ENCODE measurements around the gene SNAI3. TPM values are rescaled to one million over a fixed set of nuclear protein-coding genes. Genes with fewer than 3 reads are reported as not detected.
A peak's percentile ranks its signal among the peaks of the same experiment; 100 is the strongest.

SNAI3 gene
- total RNA-seq, result 1 to 10 TPM in 1 of 5 donors, under 1 TPM in 1, not detected in 3; 0.55 to 2.6 TPM
- 1 to 10 TPM; 1.0 to 4.2 (median 1.5) TPM for polyA plus RNA-seq
- long read RNA-seq, donor 1, result 0 reads
- long read RNA-seq, donor 2, result 0 reads
- long read RNA-seq, donor 3, partial matches to known transcripts, result 0 of 1 reads
- long read RNA-seq, donor 3, other reads (novel, unspliced or antisense), result 0 of 1 reads
- long read RNA-seq, donor 4, result 0 reads
- long read RNA-seq, donor 5, result 0 reads
- long read RNA-seq, donor 6, partial matches to known transcripts, result 0 of 2 reads
- long read RNA-seq, donor 6, other reads (novel, unspliced or antisense), result 0 of 2 reads
- long read RNA-seq, donor 7, partial matches to known transcripts, result 0 of 1 reads
- long read RNA-seq, donor 7, other reads (novel, unspliced or antisense), result 0 of 1 reads
- long read RNA-seq, donor 8, partial matches to known transcripts, result 0 of 1 reads
- long read RNA-seq, donor 8, other reads (novel, unspliced or antisense), result 0 of 1 reads
- long read RNA-seq, donor 9, result 0 reads
- long read RNA-seq, donor 10, result 0 reads

DNA sequence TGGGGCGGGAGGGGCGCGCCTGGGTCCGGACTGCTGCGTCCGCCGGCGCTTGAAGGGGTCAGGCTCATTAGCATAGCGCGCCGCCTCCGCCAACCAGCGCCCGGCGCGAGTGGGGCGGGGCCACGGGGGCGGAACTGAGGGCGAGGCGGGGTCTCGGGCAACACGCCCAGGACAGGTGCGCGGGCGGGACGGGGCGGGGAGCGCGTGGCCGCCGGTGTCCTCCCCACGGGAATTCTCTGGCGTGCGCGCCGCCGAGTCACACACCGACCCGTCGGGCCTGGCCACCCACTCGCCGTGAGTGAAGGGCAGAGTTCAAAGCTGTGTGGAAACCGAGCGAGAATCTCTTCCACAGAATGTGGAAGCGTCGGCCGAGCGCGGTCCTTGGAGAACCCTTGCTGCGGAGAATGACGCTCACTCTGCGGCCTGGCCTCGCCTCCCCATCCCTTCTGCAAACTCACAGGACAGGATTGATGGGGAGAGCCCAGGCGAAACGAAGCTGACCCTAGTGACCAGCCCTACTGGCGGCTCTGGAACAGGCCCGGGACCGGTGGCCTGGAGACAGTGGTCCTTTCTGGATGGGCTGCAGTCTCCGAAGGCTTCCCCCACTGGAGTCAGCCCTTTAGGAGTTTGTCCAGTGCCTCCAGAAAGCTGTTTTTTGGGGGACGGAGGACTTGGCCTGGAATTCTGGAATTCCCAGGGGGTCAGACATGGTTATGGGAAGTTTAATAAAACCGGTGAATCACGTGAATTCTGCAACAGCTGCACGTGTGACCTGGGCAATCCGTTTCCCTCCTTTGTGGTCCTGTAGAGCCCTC, at the start of gene SNAI3:
TSS of gene SNAI3 (minus strand) at position 69 of the 815 bp plus-strand sequence. CDS start 101 bp downstream, outside the sequence.
- Histone ChIP-seq H3K27ac (peak within 1 kb of the TSS; percentile 74 to 84 (median 81)), H3K4me1 (peaks cover 29 to 56% (median 47%) of the 10 kb centered on the region in 4 donors), H3K27me3 (peaks cover 5 to 90% (median 22%) of the 10 kb centered on the region in 3 donors), H3K4me3 (peak within 1 kb of the TSS; percentile 55 to 70 (median 58)), H3K36me3 (no peaks in the 10 kb centered on the region), H3K9me3 (no peaks in the 10 kb centered on the region)
- TF ChIP-seq POLR2AphosphoS5 (IDR thresholded peaks at IDR 0.05) (peak in 1 of 3 donors; percentile 53), EP300 (IDR thresholded peaks at IDR 0.05) (no peak)
- WGBS, 5 donors, result 6 to 17% (median 7%) methylated on average over 17 to 65 of the region's 65 CpGs
- intact Hi-C loops (cut with DNase I; ENCODE audit: low total_unique reads), result no loop called here
- DNase-seq, result peak; percentile 94 to 95

- peaks cover 60 to 94% (median 88%) of the 10 kb centered on the region in 4 donors for H3K36me3 ChIP-seq
- WGBS, 5 donors, result 86 to 97% (median 96%) methylated on average over 15 to 21 of the region's 21 CpGs
- peaks cover 0 to 11% (median 9%) of the 10 kb centered on the region in 4 donors for H3K4me1 ChIP-seq
- no peak overlapping the region for H3K4me3 ChIP-seq
- TF ChIP-seq POLR2A (IDR thresholded peaks at IDR 0.05) (no peak), POLR2AphosphoS5 (IDR thresholded peaks at IDR 0.05) (no peak), EP300 (IDR thresholded peaks at IDR 0.05) (no peak), CTCF (IDR thresholded peaks at IDR 0.05) (no peak)
- no peaks in the 10 kb centered on the region for H3K9me3 ChIP-seq
- DNase-seq, result no peak
- intact Hi-C loops (cut with DNase I; ENCODE audit: low total_unique reads), result loop anchor here (10.0 kb wide), 2 partner anchors 439 to 479 kb away; partner anchors contain the start of genes CDH15 and ZNF778
- H3K27ac ChIP-seq, result no peak overlapping the region
- H3K27me3 ChIP-seq, result no peaks in the 10 kb centered on the region
Measured at GRCh38 chr16:88736088-88736487, 49.8 kb upstream of the SNAI3 start.

DNA sequence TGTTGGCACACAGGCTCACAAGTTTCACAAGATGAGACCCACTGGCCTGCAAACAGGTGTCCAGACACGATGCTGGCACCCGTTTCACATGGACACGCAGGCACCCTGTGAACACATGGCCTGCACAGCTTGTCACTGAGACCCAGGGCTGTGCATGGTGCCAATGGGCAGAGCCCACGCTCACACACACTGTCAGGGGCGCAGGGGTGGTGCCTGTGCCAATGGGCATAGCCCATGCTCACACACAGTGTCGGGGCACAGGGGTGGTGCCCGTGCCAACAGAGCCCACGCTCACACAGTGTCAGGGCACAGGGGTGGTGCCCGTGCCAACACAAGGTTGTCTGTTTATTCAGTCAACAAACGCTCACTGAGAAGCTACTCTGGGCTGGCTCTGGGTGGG, 49.3 kb upstream of the SNAI3 start:
- H3K36me3 ChIP-seq, result peaks cover 60 to 94% (median 88%) of the 10 kb centered on the region in 4 donors
- no peak for TF ChIP-seq POLR2A (IDR thresholded peaks at IDR 0.05)
- TF ChIP-seq EP300 (IDR thresholded peaks at IDR 0.05), result no peak
- TF ChIP-seq POLR2AphosphoS5 (IDR thresholded peaks at IDR 0.05), result no peak
- TF ChIP-seq CTCF (IDR thresholded peaks at IDR 0.05), result no peak

DNA sequence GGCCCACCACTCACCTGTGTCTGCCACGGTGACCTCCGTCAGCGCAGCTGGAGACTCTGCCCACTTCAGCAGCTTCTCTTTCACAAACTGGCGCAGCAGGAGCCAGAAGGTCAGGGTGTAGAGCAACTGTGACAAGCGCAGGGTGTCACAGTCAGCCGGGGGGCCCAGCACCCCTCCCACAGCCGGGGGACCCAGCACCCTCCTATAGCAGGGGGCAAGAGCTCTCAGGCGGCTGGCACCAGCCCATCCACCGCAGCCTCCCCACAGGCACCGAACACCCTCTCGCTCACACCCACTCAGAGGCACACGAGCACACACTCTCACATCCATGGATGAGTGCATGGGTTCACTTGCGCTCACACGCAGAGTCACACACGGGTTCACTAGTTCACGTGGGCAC, 48.8 kb upstream of the SNAI3 start:
- intact Hi-C loops (cut with DNase I; ENCODE audit: low total_unique reads), result loop anchor here (10.0 kb wide), 2 partner anchors 440 to 480 kb away; partner anchors contain the start of genes CDH15 and ZNF778
- H3K36me3 ChIP-seq, result peaks cover 57 to 93% (median 88%) of the 10 kb centered on the region in 4 donors
- peaks cover 0 to 11% (median 9%) of the 10 kb centered on the region in 4 donors for H3K4me1 ChIP-seq
- no peak for DNase-seq
- no peak overlapping the region for H3K27ac ChIP-seq
- 90 to 95% (median 92%) methylated on average over 16 of the region's 16 CpGs for WGBS, 5 donors
- no peaks in the 10 kb centered on the region for H3K27me3 ChIP-seq
- no peaks in the 10 kb centered on the region for H3K9me3 ChIP-seq
- no peak for TF ChIP-seq POLR2A (IDR thresholded peaks at IDR 0.05)
- TF ChIP-seq EP300 (IDR thresholded peaks at IDR 0.05), result no peak
- no peak for TF ChIP-seq CTCF (IDR thresholded peaks at IDR 0.05)
- no peak for TF ChIP-seq POLR2AphosphoS5 (IDR thresholded peaks at IDR 0.05)
- H3K4me3 ChIP-seq, result no peak overlapping the region

More for the DNA sequence above, 49.3 kb upstream of the SNAI3 start:
- Histone ChIP-seq H3K27me3 (no peaks in the 10 kb centered on the region), H3K4me1 (peaks cover 0 to 11% (median 9%) of the 10 kb centered on the region in 4 donors), H3K27ac (no peak overlapping the region), H3K4me3 (no peak overlapping the region), H3K9me3 (no peaks in the 10 kb centered on the region)
- DNase-seq, result no peak
- 78 to 88% (median 82%) methylated on average over 8 to 10 of the region's 10 CpGs for WGBS, 5 donors
- intact Hi-C loops (cut with DNase I; ENCODE audit: low total_unique reads), result loop anchor here (10.0 kb wide), 2 partner anchors 439 to 479 kb away; partner anchors contain the start of genes CDH15 and ZNF778

Measured in stomach (tissue), 19 donors.